Hepatocyte (in vitro differentiated cells): ENCODE results near the gene HES5. TPM values are rescaled to one million over a fixed set of nuclear protein-coding genes. Genes with fewer than 3 reads are reported as not detected.

Experiments
- DNase-seq: peaks from one replicate; pipeline ENCODE4 v3.0.0-alpha.2; 2016; ENCODE audit warnings: low spot score
- H2AFZ ChIP-seq: fragments of 200-600 bp; sonication (generic); 2 replicates; pipeline ENCODE4 v1.6.0; 2016; ENCODE audit warnings: antibody characterized with exemption, mild to moderate bottlenecking
- H3K27ac ChIP-seq: fragments of 200-600 bp; sonication (generic); 2 replicates; pipeline ENCODE4 v1.5.1; 2016; ENCODE audit warnings: mild to moderate bottlenecking
- H3K27me3 ChIP-seq: fragments of 200-600 bp; sonication (generic); 2 replicates; pipeline ENCODE4 v1.6.1; 2016
- H3K36me3 ChIP-seq: fragments of 200-600 bp; sonication (generic); replicated peaks from 2 replicates; pipeline ENCODE4 v1.5.1; 2016; ENCODE audit warnings: low read depth; ENCODE audit not compliant: insufficient read depth
- H3K4me1 ChIP-seq: fragments of 200-600 bp; sonication (generic); 2 replicates; pipeline ENCODE4 v1.5.1; 2016; ENCODE audit warnings: mild to moderate bottlenecking, moderate library complexity; ENCODE audit not compliant: insufficient read depth
- H3K4me2 ChIP-seq: fragments of 200-600 bp; sonication (generic); 2 replicates; pipeline ENCODE4 v1.6.0; 2016
- H3K4me3 ChIP-seq: fragments of 200-600 bp; sonication (generic); 2 replicates; pipeline ENCODE4 v1.5.1; 2016; ENCODE audit warnings: mild to moderate bottlenecking
- H3K79me2 ChIP-seq: fragments of 200-600 bp; sonication (generic); 2 replicates; pipeline ENCODE4 v1.6.0; 2017; ENCODE audit warnings: mild to moderate bottlenecking
- H3K9me2 ChIP-seq: fragments of 200-600 bp; sonication (generic); replicated peaks from 2 replicates; pipeline ENCODE4 v1.6.0; 2017; ENCODE audit warnings: mild to moderate bottlenecking; ENCODE audit not compliant: insufficient read depth
- H3K9me3 ChIP-seq: fragments of 200-600 bp; sonication (generic); 2 replicates; pipeline ENCODE4 v1.5.1; 2016; ENCODE audit warnings: low read depth, mild to moderate bottlenecking
- H4K20me1 ChIP-seq: fragments of 200-600 bp; sonication (generic); 2 replicates; pipeline ENCODE4 v1.6.0; 2016; ENCODE audit warnings: mild to moderate bottlenecking; ENCODE audit not compliant: insufficient read depth, poor library complexity, severe bottlenecking
- CTCF ChIP-seq: fragments of 200-600 bp; sonication (generic); IDR thresholded peaks from 2 replicates; pipeline ENCODE4 v1.5.1; 2016; ENCODE audit warnings: antibody characterized with exemption, mild to moderate bottlenecking; ENCODE audit not compliant: poor library complexity
- EZH2 ChIP-seq: fragments of 200-600 bp; sonication (generic); IDR thresholded peaks from 2 replicates; pipeline ENCODE4 v1.6.1; 2016; ENCODE audit warnings: antibody characterized with exemption, mild to moderate bottlenecking, borderline replicate concordance
- EZH2phosphoT487 ChIP-seq: fragments of 200-600 bp; sonication (generic); IDR thresholded peaks from one replicate; pipeline ENCODE4 v1.6.1; 2018; ENCODE audit warnings: antibody characterized with exemption, mild to moderate bottlenecking, low read depth, moderate library complexity; ENCODE audit not compliant: unreplicated experiment, severe bottlenecking
- WGBS: methylation state at CpG from one replicate; pipeline ENCODE4 v1.1.6; 2016; ENCODE audit warnings: low lambda C conversion rate; ENCODE audit errors: missing lambda C conversion rate; 5-methylcytosine and 5-hydroxymethylcytosine counted together
- polyA plus RNA-seq: library from polyadenylated mRNA; unstranded; fragments of >200 nt; fragmentation: Nextera tagmentation; extraction: Ambion mirVana; gene quantifications from 2 replicates; pipeline ENCODE4 v1.2.1, GENCODE V29; 2016
- total RNA-seq: library from RNA; depleted of rRNA; stranded (reverse); fragments of >200 nt; gene quantifications from 2 replicates; pipeline ENCODE4 v1.2.3, GENCODE V29; 2014

The HES5 gene
- total and polyA plus RNA-seq, 2 experiments from 2014 or later: 1.0 TPM; not detected in 1

DNA sequence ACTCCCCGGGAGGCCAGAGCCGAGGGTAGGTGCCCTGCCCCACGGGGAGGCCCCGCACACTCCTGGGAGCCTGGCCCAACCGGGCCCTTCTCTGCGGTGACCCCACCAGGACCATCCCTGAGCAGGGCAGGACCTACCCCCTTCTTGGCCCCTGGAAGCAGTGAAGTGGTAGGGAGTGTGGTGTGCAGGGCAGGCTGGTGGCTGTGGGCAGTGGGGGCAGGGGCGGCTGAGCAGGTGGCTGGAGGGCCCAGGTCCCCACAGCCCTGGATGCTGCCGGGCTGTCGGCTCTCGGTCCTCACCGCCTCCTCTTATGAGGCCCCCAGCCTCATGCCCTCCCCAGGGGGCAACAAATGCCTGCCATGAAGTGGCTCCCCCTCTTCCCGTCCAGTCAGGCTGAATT lies 34.5 kb downstream of the HES5 start:
- no peaks in the 10 kb centered on the region for H3K9me3 ChIP-seq
- H3K27me3 ChIP-seq: no peaks in the 10 kb centered on the region
- no peak overlapping the region for H3K27ac ChIP-seq
- H3K4me2 ChIP-seq: no peak overlapping the region
- H3K9me2 ChIP-seq: no peaks in the 10 kb centered on the region
- H4K20me1 ChIP-seq: no peaks in the 10 kb centered on the region
- H3K79me2 ChIP-seq: no peaks in the 10 kb centered on the region
- no peak for DNase-seq
- H3K36me3 ChIP-seq: no peaks in the 10 kb centered on the region
- H2AFZ ChIP-seq: no peak overlapping the region
- TF ChIP-seq EZH2phosphoT487 (no peak), CTCF (no peak), EZH2 (no peak)
- H3K4me3 ChIP-seq: no peak overlapping the region
- whole genome bisulfite sequencing: 93% methylated on average over 12 of the region's 12 CpGs
- peaks cover 5% of the 10 kb centered on the region for H3K4me1 ChIP-seq

GRCh38 chr1:2495026-2495425 lies 35.0 kb downstream of the HES5 start:
- Histone ChIP-seq H4K20me1 (no peaks in the 10 kb centered on the region), H3K4me3 (no peak overlapping the region), H3K79me2 (no peaks in the 10 kb centered on the region), H3K4me1 (peaks cover 5% of the 10 kb centered on the region), H3K27ac (no peak overlapping the region), H2AFZ (no peak overlapping the region), H3K36me3 (no peaks in the 10 kb centered on the region), H3K27me3 (no peaks in the 10 kb centered on the region), H3K9me3 (no peaks in the 10 kb centered on the region), H3K9me2 (no peaks in the 10 kb centered on the region), H3K4me2 (no peak overlapping the region)
- 92% methylated on average over 12 of the region's 12 CpGs for WGBS
- TF ChIP-seq CTCF (no peak), EZH2 (no peak), EZH2phosphoT487 (no peak)
- DNase-seq: no peak

GRCh38 chr1:2494323-2494693 lies 35.8 kb downstream of the HES5 start:
- Histone ChIP-seq H3K79me2 (no peaks in the 10 kb centered on the region), H3K9me3 (no peaks in the 10 kb centered on the region), H2AFZ (no peak overlapping the region), H3K4me3 (no peak overlapping the region), H3K4me2 (no peak overlapping the region), H4K20me1 (no peaks in the 10 kb centered on the region), H3K27me3 (no peaks in the 10 kb centered on the region), H3K27ac (no peak overlapping the region), H3K9me2 (no peaks in the 10 kb centered on the region), H3K4me1 (peaks cover 5% of the 10 kb centered on the region), H3K36me3 (no peaks in the 10 kb centered on the region)
- TF ChIP-seq CTCF: no peak
- no peak for TF ChIP-seq EZH2phosphoT487
- WGBS: 35% methylated on average over 19 of the region's 19 CpGs
- peak; percentile 77 for DNase-seq
